Effector CD8-positive, alpha-beta T cell (primary cell): ENCODE measurements around the gene VEGFA.

Source experiments
- DNase-seq: peaks from one replicate; lab custom pipeline; 2025; lab: John Stamatoyannopoulos, UW

VEGFA gene

GRCh38 chr6:43785220-43785752, 15.3 kb downstream of the VEGFA start:
- DNase-seq: no peak

- no peak for DNase-seq
Measured at GRCh38 chr6:43785904-43786303, 15.9 kb downstream of the VEGFA start.

GRCh38 chr6:43786664-43787329, 16.8 kb downstream of the VEGFA start:
- no peak for DNase-seq

GRCh38 chr6:43788301-43788700, 18.3 kb downstream of the VEGFA start:
- DNase-seq: no peak

- no peak for DNase-seq
Measured at GRCh38 chr6:43789447-43789846, 19.4 kb downstream of the VEGFA start.

- DNase-seq: no peak
Measured at GRCh38 chr6:43790031-43790430, 20.0 kb downstream of the VEGFA start.

GRCh38 chr6:43791745-43792422, 21.9 kb downstream of the VEGFA start:
- no peak for DNase-seq

- no peak for DNase-seq
Measured at GRCh38 chr6:43793154-43793874, 23.3 kb downstream of the VEGFA start.

GRCh38 chr6:43793875-43794242, 23.8 kb downstream of the VEGFA start:
- DNase-seq: no peak

- no peak for DNase-seq
Measured at GRCh38 chr6:43795421-43795820, 25.4 kb downstream of the VEGFA start.

GRCh38 chr6:43796168-43796567, 26.2 kb downstream of the VEGFA start:
- DNase-seq: no peak

- DNase-seq: no peak
Measured at GRCh38 chr6:43796903-43797890, 27.2 kb downstream of the VEGFA start.

- no peak for DNase-seq
Measured at GRCh38 chr6:43797919-43798318, 27.9 kb downstream of the VEGFA start.

GRCh38 chr6:43798688-43799444, 28.9 kb downstream of the VEGFA start:
- DNase-seq: no peak

GRCh38 chr6:43799551-43800297, 29.7 kb downstream of the VEGFA start:
- DNase-seq: no peak

- no peak for DNase-seq
Measured at GRCh38 chr6:43800298-43800623, 30.2 kb downstream of the VEGFA start.

GRCh38 chr6:43800746-43801494, 30.9 kb downstream of the VEGFA start:
- DNase-seq: no peak

- no peak for DNase-seq
Measured at GRCh38 chr6:43801495-43802181, 31.6 kb downstream of the VEGFA start.
